ENCODE data around the gene CAVIN2. TPM values are rescaled to one million over a fixed set of nuclear protein-coding genes. Genes with fewer than 3 reads are reported as not detected.

CAVIN2 gene
- total and polyA plus RNA-seq, 2 donors (not counting 3 experiments of a cell fraction or from before 2014, with no cell fraction given): 202 to 260 TPM

DNA sequence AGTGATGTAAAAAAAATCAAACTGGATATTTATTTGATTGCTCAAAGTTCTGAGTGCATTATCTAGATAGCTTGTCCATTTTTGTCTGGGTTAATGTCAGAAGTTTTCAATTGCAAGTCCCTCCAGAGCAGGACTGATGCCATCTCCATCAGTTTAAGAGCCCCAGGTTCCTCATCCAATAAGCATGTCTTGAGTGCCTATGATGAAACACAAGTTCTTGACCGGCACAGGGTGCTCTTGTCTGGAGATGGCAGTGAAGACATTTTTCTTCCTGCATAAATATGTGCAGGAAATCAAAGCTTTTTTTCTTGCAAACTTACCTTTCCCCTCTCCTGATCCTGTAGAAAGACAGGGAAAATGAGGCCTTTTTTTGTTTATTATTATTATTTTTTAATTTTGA, 31.9 kb downstream of the CAVIN2 start:
- FAIRE-seq (no peak), DNase-seq (ENCODE audit: low read depth, low spot score) (no peak)
- Histone ChIP-seq H4K20me1 (replicated peaks; ENCODE audit: control insufficient read depth, extremely low read depth, insufficient read depth, low read length) (no peaks in the 10 kb centered on the region), H3K4me2 (ENCODE audit: insufficient read depth, low read length) (no peak overlapping the region), H3K36me3 (ENCODE audit: control insufficient read depth in 2 of 2, extremely low read depth in 1 of 2, insufficient read depth in 2 of 2, low read length in 2 of 2) (no peaks in the 10 kb centered on the region), H3K27ac (ENCODE audit: insufficient read depth, low read depth, low read length) (no peak overlapping the region), H3K9me3 (replicated peaks; ENCODE audit: control insufficient read depth, insufficient read depth, low read length) (no peaks in the 10 kb centered on the region), H3K9ac (replicated peaks; ENCODE audit: extremely low read depth, insufficient read depth, low read length) (no peak overlapping the region), H3K4me3 (replicated peaks in 1 of 3; ENCODE audit: insufficient read depth in 1 of 3, low read depth in 1 of 3, low read length in 3 of 3) (no peak overlapping the region), H3K27me3 (ENCODE audit: control insufficient read depth in 2 of 2, insufficient read depth in 2 of 2, low read length in 2 of 2) (no peaks in the 10 kb centered on the region), H3K4me1 (ENCODE audit: control insufficient read depth, extremely low read depth, insufficient read depth, low read length) (peaks cover 2% of the 10 kb centered on the region), H3K79me2 (ENCODE audit: control insufficient read depth, insufficient read depth, low read length) (no peaks in the 10 kb centered on the region), H3K9me1 (replicated peaks; ENCODE audit: control insufficient read depth, extremely low read depth, insufficient read depth, low read length) (no peaks in the 10 kb centered on the region), H2AFZ (ENCODE audit: low read depth, low read length) (no peak overlapping the region)
- TF ChIP-seq MYC (IDR thresholded peaks at IDR 0.05; ENCODE audit: low read depth, low read length) (no peak), EZH2 (IDR thresholded peaks at IDR 0.05; ENCODE audit: borderline replicate concordance, low read depth, low read length, severe bottlenecking) (no peak), POLR2A (IDR thresholded peaks at IDR 0.05; ENCODE audit: low read depth, low read length) (no peak), POLR2AphosphoS5 (IDR thresholded peaks at IDR 0.05; ENCODE audit: insufficient read depth, low read depth, low read length) (no peak)
- TF ChIP-seq, protein P1, sequence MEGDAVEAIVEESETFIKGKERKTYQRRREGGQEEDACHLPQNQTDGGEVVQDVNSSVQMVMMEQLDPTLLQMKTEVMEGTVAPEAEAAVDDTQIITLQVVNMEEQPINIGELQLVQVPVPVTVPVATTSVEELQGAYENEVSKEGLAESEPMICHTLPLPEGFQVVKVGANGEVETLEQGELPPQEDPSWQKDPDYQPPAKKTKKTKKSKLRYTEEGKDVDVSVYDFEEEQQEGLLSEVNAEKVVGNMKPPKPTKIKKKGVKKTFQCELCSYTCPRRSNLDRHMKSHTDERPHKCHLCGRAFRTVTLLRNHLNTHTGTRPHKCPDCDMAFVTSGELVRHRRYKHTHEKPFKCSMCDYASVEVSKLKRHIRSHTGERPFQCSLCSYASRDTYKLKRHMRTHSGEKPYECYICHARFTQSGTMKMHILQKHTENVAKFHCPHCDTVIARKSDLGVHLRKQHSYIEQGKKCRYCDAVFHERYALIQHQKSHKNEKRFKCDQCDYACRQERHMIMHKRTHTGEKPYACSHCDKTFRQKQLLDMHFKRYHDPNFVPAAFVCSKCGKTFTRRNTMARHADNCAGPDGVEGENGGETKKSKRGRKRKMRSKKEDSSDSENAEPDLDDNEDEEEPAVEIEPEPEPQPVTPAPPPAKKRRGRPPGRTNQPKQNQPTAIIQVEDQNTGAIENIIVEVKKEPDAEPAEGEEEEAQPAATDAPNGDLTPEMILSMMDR (IDR thresholded peaks at IDR 0.05; ENCODE audit: extremely low read depth in 1 of 2, insufficient read depth in 1 of 2, low read depth in 1 of 2, low read length in 2 of 2): no peak
- intact Hi-C loops (cut with micrococcal nuclease) (no loop called here), dilution Hi-C loops (cut with MboI; ENCODE audit: extremely low pct_ligation_motif_present, low sequenced_read_pairs) (no loop called here)
- POLR2A ChIA-PET: no interaction called here
- no TSS peak for BruUV-seq (replicated peaks)
- CTCF ChIA-PET: interaction anchor here (1.5 to 12.1 kb wide), 2 partner anchors 346 to 472 kb away, joined by 3 to 532 read pairs; no protein-coding TSS in a partner anchor

DNA sequence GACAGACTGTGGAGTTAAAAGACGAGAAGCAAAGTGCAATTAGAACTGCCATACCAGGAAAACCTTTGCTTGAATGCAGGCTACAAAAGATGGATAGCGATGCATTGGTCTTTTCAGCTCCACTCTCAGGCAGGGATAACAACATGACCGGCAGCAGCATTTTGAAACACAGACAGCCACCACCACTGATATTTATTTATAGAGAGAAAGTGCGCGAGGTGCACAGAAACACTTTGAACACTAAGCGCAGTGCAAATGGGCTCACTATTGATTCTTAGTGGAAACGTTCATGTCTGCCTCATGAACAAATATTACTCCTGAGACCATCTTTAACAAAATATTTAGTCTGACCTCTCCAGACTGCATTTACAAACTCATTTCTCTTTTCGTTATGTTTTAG, 32.9 kb downstream of the CAVIN2 start:
- dilution Hi-C loops (cut with MboI; ENCODE audit: extremely low pct_ligation_motif_present, low sequenced_read_pairs): no loop called here
- POLR2A ChIA-PET: no interaction called here

More for the DNA sequence above, 32.9 kb downstream of the CAVIN2 start:
- intact Hi-C loops (cut with micrococcal nuclease): loop anchor here (2.0 kb wide), 2 partner anchors 55 to 1771 kb away; no protein-coding TSS in a partner anchor
- Histone ChIP-seq H3K4me2 (ENCODE audit: insufficient read depth, low read length) (no peak overlapping the region), H3K4me1 (ENCODE audit: control insufficient read depth, extremely low read depth, insufficient read depth, low read length) (peaks cover 2% of the 10 kb centered on the region), H4K20me1 (replicated peaks; ENCODE audit: control insufficient read depth, extremely low read depth, insufficient read depth, low read length) (no peaks in the 10 kb centered on the region), H3K79me2 (ENCODE audit: control insufficient read depth, insufficient read depth, low read length) (no peaks in the 10 kb centered on the region), H3K9me1 (replicated peaks; ENCODE audit: control insufficient read depth, extremely low read depth, insufficient read depth, low read length) (no peaks in the 10 kb centered on the region), H3K9ac (replicated peaks; ENCODE audit: extremely low read depth, insufficient read depth, low read length) (no peak overlapping the region), H3K9me3 (replicated peaks; ENCODE audit: control insufficient read depth, insufficient read depth, low read length) (no peaks in the 10 kb centered on the region), H3K27ac (ENCODE audit: insufficient read depth, low read depth, low read length) (no peak overlapping the region), H3K36me3 (ENCODE audit: control insufficient read depth in 2 of 2, extremely low read depth in 1 of 2, insufficient read depth in 2 of 2, low read length in 2 of 2) (no peaks in the 10 kb centered on the region), H3K4me3 (replicated peaks in 1 of 3; ENCODE audit: insufficient read depth in 1 of 3, low read depth in 1 of 3, low read length in 3 of 3) (no peak overlapping the region), H2AFZ (ENCODE audit: low read depth, low read length) (no peak overlapping the region), H3K27me3 (ENCODE audit: control insufficient read depth in 2 of 2, insufficient read depth in 2 of 2, low read length in 2 of 2) (no peaks in the 10 kb centered on the region)
- DNase-seq (ENCODE audit: low read depth, low spot score): no peak
- BruUV-seq (replicated peaks): no TSS peak
- FAIRE-seq: no peak
- TF ChIP-seq, protein P1 (IDR thresholded peaks at IDR 0.05; ENCODE audit: extremely low read depth in 1 of 2, insufficient read depth in 1 of 2, low read depth in 1 of 2, low read length in 2 of 2): no peak
- no peak for TF ChIP-seq JUN (IDR thresholded peaks at IDR 0.05; ENCODE audit: borderline replicate concordance, insufficient read depth, insufficient read length, low read depth)
- no peak for TF ChIP-seq EZH2 (IDR thresholded peaks at IDR 0.05; ENCODE audit: borderline replicate concordance, low read depth, low read length, severe bottlenecking)
- TF ChIP-seq GATA2 (IDR thresholded peaks at IDR 0.05; ENCODE audit: insufficient read depth, insufficient read length, low read depth, low read length): no peak
- TF ChIP-seq, protein P2, sequence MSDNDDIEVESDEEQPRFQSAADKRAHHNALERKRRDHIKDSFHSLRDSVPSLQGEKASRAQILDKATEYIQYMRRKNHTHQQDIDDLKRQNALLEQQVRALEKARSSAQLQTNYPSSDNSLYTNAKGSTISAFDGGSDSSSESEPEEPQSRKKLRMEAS (IDR thresholded peaks at IDR 0.05; ENCODE audit: insufficient read depth, insufficient read length): no peak
- TF ChIP-seq MYC (IDR thresholded peaks at IDR 0.05; ENCODE audit: low read depth, low read length): no peak
- TF ChIP-seq POLR2AphosphoS5 (IDR thresholded peaks at IDR 0.05; ENCODE audit: insufficient read depth, low read depth, low read length): no peak
- TF ChIP-seq POLR2A (IDR thresholded peaks at IDR 0.05; ENCODE audit: low read depth, low read length): no peak
- TF ChIP-seq FOS (IDR thresholded peaks at IDR 0.05; ENCODE audit: borderline replicate concordance, insufficient read depth, low read length): no peak
- CTCF ChIA-PET: interaction anchor here (1.5 to 12.1 kb wide), 3 partner anchors 347 to 473 kb away, joined by 3 to 532 read pairs (median 34); partner anchors contain the start of gene TMEFF2
